Measurements from ENCODE around the gene ATP2B1.

Gene ATP2B1

DNA sequence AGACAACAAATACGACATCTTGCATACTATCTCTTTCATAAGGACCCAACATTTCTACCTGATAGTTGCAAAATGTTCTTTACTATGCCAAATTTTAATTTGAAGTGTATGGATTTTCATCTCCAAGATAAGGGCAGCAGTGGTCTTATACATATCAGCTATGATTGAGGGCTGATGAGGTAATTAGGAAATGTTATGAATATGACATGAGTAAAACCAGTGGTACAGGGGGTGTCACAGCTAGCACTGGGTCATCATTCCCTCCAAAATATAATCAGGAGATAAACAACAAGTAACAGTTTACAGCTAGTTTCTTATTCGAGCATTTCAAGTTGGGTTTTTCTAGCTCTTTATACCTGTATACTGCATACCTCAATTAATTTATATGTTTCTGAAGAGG lies 35.0 kb downstream of the ATP2B1 start:
- TF ChIP-seq, protein P1, sequence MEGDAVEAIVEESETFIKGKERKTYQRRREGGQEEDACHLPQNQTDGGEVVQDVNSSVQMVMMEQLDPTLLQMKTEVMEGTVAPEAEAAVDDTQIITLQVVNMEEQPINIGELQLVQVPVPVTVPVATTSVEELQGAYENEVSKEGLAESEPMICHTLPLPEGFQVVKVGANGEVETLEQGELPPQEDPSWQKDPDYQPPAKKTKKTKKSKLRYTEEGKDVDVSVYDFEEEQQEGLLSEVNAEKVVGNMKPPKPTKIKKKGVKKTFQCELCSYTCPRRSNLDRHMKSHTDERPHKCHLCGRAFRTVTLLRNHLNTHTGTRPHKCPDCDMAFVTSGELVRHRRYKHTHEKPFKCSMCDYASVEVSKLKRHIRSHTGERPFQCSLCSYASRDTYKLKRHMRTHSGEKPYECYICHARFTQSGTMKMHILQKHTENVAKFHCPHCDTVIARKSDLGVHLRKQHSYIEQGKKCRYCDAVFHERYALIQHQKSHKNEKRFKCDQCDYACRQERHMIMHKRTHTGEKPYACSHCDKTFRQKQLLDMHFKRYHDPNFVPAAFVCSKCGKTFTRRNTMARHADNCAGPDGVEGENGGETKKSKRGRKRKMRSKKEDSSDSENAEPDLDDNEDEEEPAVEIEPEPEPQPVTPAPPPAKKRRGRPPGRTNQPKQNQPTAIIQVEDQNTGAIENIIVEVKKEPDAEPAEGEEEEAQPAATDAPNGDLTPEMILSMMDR (IDR thresholded peaks at IDR 0.05) = no peak

DNA sequence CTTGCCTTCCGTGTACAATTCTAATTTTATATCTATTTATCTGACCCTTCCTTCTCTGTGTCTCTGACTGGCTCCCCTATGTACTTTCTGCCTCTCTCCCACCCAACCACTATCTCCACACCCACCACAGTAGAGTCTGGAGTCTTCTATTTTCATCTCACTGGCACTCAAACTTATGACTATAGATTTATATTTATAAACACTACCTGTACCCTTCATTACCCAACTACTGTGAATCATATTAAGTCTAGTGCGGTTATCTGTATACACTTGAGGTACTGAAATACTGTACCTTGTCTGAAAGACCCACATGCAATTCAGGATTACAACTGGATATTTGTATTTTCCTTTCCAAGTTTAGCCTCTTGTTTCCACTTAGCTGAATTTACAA lies 36.1 kb downstream of the ATP2B1 start:
- no peak for DNase-seq (ENCODE audit: low spot score)
- TF ChIP-seq, protein P1 (IDR thresholded peaks at IDR 0.05) = no peak
- Histone ChIP-seq H3K27ac (no peak overlapping the region), H3K4me3 (no peak overlapping the region)

More for the DNA sequence above, 35.0 kb downstream of the ATP2B1 start:
- DNase-seq (ENCODE audit: low spot score) = no peak
- no peak overlapping the region for H3K27ac ChIP-seq
- H3K4me3 ChIP-seq = no peak overlapping the region

DNA sequence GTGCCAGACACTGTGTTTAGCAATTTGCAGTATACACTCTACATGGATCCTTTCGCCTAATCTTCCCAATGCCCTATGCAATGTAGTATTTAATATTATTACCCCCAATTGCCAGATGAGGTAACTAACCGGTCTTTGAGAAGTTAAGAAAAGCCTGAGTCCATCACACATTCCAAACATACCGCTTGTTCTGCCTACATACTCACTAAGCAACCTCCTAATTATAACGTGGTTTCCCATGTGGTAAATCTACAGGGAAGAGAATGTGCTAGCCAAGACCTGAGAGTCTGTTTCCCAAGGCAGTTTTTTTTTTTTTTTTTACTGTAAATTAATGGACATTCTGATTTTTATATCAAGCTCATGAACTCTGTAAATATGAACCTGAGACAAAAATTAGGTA lies 37.2 kb downstream of the ATP2B1 start:
- no peak for DNase-seq (ENCODE audit: low spot score)
- Histone ChIP-seq H3K27ac (no peak overlapping the region), H3K4me3 (no peak overlapping the region)
- TF ChIP-seq, protein P1 (IDR thresholded peaks at IDR 0.05) = no peak

DNA sequence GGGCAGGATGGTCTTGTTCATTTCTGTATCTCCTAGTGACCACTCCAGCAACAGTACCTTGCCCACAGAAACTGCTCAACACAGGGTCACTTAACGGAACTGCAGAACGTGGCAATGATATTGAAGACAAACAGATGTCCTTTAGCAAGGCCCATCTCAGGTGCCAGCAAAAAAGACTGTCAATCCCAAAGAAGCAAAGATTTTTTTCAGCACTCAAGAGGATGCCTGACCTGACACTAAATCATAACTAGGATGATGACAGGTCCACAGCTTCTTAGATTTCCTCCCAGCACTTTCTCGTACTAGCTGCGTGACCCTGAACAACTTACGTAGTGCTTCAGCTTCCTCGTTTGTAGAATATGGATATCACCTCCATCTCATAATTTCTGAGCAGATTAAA lies 39.4 kb downstream of the ATP2B1 start:
- no peak for DNase-seq (ENCODE audit: low spot score)
- TF ChIP-seq, protein P1 (IDR thresholded peaks at IDR 0.05) = no peak
- Histone ChIP-seq H3K4me3 (no peak overlapping the region), H3K27ac (no peak overlapping the region)

DNA sequence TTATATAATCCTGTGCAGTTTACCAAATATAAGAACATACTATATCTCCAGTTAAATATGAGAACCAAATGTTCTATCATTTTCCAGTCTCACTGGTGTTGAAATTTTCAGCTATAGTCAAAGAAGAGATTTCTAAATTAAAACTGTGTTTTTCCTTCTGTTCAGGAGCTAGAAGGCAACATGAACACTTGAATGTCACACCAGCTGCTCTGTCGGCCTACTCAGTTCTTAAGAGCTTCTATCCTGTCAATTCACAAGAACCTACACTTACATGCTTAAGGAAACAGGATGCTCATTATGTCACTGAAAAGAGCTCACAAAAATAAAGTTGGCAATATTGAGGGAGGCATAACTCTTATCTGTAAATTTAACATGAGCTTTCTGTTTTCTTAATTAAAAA lies 43.1 kb downstream of the ATP2B1 start:
- no peak for DNase-seq (ENCODE audit: low spot score)
- no peak overlapping the region for H3K27ac ChIP-seq
- TF ChIP-seq, protein P1 (IDR thresholded peaks at IDR 0.05) = no peak
- no peak overlapping the region for H3K4me3 ChIP-seq

DNA sequence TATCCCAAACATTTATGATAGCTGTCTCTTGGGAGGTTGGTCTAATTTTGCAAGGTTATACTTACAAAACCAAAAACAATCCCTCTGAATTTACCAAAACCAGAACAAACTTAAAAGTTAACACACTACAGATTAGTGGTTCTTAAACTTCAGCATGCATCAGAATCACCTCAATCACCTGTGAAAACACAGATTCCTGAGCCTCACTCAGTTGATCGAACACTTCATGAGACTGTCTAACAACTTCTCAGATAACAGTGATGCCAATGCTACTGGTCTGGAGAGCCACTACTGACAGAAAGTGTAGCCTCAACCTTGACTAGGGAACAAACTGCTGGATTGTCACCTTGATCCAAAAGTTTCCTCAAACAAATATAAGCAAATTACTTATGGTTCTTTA lies 44.2 kb downstream of the ATP2B1 start:
- Histone ChIP-seq H3K4me3 (no peak overlapping the region), H3K27ac (no peak overlapping the region)
- TF ChIP-seq, protein P1 (IDR thresholded peaks at IDR 0.05) = no peak
- DNase-seq (ENCODE audit: low spot score) = no peak

DNA sequence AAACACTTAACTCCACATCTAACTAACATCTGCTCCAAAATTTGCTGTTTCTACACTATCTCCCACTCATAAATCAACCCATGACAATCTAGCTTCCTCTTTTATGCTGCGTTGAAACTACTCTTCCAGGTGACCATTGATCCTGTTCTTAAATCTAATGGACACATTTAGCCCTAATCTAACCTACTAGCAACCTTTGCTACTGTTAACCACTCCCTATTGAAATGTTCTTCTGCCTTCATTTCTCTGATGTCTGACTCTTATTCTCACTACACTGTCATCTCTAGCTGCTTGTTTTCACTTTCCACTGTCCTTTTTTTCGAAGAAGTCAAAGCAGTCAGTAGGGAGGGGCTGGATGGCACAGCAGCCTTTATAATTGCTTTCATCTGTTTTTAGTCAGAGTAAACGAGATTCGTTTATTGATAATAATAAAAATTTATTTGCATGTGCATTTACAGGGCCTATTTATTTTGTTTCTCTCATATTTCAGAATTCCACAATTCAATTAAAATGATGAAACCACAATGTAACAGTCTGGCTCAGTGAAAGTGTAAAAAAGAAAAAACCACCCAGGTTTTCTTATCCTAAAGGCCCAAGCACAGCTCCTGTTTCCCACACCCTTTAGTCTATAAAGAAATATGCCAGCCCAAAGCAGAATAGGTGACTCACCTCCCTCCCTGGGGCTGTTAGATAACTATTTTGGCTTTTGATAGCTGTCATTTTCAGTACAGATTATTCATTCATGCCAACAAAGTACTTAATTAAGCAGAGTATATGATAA lies 44.9 kb downstream of the ATP2B1 start:
- H3K4me3 ChIP-seq = no peak overlapping the region
- TF ChIP-seq, protein P1 (IDR thresholded peaks at IDR 0.05) = no peak
- no peak overlapping the region for H3K27ac ChIP-seq
- no peak for DNase-seq (ENCODE audit: low spot score)

Data from coronary artery (tissue), 2 donors.